Large intestine (tissue), 3 donors: ENCODE results near the gene ZNF143. TPM values are rescaled to one million over a fixed set of nuclear protein-coding genes. Genes with fewer than 3 reads are reported as not detected.
A peak's percentile ranks its signal among the peaks of the same experiment; 100 is the strongest.

ENCODE experiments used
- DNase-seq, 2 donors: peaks; one replicate each; pipeline versions ENCODE4 v3.0.0 to v3.0.0-alpha.2; 2013
- H3K27ac ChIP-seq: one replicate; pipeline ENCODE4 v1.5.1; 2013; ENCODE audit warnings: low read length
- H3K27me3 ChIP-seq: 2 replicates; pipeline ENCODE4 v1.6.1; 2013; ENCODE audit warnings: low read length; ENCODE audit not compliant: control insufficient read depth, insufficient read depth
- H3K36me3 ChIP-seq: 2 replicates; pipeline ENCODE4 v1.6.1; 2013; ENCODE audit warnings: low read length; ENCODE audit not compliant: control insufficient read depth, insufficient read depth
- H3K4me1 ChIP-seq: one replicate; pipeline ENCODE4 v1.6.1; 2013; ENCODE audit warnings: low read length; ENCODE audit not compliant: control insufficient read depth, insufficient read depth
- H3K4me3 ChIP-seq: one replicate; pipeline ENCODE4 v1.5.1; 2013; ENCODE audit warnings: low read length
- H3K9me3 ChIP-seq: one replicate; pipeline ENCODE4 v1.6.1; 2013; ENCODE audit warnings: mild to moderate bottlenecking, low read depth, low read length, moderate library complexity; ENCODE audit not compliant: control insufficient read depth
- WGBS: methylation state at CpG from one replicate; pipeline ENCODE4 v1.1.5; 2013; ENCODE audit warnings: low lambda C conversion rate; ENCODE audit not compliant: insufficient coverage; 5-methylcytosine and 5-hydroxymethylcytosine counted together
- polyA plus RNA-seq: library from polyadenylated mRNA; unstranded; fragments of 120-200 nt; gene quantifications from one replicate; pipeline ENCODE4 v1.2.1, GENCODE V29; 2013

Gene ZNF143
- polyA plus RNA-seq, 1 donor, result 21.2 TPM

DNA sequence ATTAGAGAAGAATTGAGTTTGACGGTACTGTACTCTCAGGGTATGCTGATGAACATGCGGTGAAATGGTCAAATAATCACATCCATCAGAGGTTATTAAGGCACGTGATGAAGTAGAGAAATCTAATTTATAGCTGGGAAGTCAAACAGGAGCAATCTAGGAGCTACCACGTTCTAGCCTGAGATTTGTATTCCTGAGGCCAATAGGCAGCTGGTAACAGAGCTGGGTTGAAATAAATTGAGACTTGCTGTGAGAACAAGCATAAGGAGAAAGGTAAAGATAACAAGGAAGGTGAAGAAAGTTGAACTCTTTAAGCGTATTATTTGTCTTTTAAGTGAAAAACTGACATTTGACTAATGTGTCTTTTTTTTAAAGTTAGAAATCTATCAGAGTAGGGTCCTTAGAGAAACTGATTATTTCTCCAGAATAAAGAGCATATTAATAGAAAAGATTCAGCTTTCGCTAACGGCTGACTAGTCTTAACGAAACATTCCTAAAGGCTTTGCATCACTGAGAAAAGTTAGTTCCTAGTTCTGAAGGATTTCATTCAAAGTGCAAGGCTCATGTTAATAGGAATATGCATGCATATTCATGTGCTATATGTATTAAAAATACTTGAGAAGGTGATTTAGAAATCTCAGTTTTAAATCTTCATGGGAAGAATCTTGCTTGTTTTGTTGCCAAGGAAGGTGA lies 107.5 kb downstream of the ZNF143 start:
- Histone ChIP-seq H3K4me3 (no peak overlapping the region), H3K36me3 (no peaks in the 10 kb centered on the region), H3K4me1 (peaks cover 71% of the 10 kb centered on the region), H3K27me3 (no peaks in the 10 kb centered on the region), H3K27ac (peak overlapping the region; percentile 93), H3K9me3 (no peaks in the 10 kb centered on the region)
- 13% methylated on average over 3 of the region's 8 CpGs for WGBS
- DNase-seq, result peak in 1 of 2 donors; percentile 37

DNA sequence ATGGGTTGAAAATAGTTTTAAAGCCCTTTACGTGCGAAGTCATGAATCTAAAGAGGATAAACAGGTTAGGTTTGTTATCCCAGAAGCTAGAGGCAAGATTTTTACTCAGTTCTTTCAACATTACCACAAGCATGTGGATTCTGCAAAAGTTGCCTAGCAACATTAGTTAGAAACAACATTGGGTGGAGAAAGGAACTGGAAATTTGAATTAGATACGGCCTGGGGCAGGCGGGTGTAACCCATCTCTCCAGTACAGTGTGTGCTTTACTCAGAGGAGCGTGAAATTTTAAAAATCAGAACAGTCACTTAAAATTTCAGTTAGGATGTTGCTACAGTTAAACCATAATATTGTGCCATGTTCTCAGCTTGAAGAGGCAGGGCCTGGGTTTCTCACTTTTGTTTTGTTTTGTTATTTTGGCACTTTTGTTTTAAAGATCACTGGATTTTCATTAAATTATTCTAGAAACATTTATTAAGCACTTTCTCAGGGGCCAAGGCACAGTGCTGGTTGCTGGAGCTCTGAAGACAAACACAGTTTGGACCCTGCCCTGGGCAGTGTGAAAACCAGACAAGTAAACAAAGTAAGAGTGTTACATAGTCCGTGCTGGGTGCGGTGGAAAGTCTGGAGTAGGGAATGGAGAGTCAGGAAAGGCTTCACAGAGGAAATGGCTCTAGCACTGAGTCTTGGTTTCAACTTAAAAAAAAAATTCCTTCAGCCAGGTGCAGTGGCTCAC lies 108.2 kb downstream of the ZNF143 start:
- Histone ChIP-seq H3K9me3 (no peaks in the 10 kb centered on the region), H3K36me3 (no peaks in the 10 kb centered on the region), H3K4me3 (no peak overlapping the region), H3K27me3 (no peaks in the 10 kb centered on the region), H3K4me1 (peaks cover 71% of the 10 kb centered on the region), H3K27ac (peak overlapping the region; percentile 93)
- DNase-seq, result peak; percentile 94 to 96
- WGBS, result 33% methylated on average over 2 of the region's 7 CpGs

DNA sequence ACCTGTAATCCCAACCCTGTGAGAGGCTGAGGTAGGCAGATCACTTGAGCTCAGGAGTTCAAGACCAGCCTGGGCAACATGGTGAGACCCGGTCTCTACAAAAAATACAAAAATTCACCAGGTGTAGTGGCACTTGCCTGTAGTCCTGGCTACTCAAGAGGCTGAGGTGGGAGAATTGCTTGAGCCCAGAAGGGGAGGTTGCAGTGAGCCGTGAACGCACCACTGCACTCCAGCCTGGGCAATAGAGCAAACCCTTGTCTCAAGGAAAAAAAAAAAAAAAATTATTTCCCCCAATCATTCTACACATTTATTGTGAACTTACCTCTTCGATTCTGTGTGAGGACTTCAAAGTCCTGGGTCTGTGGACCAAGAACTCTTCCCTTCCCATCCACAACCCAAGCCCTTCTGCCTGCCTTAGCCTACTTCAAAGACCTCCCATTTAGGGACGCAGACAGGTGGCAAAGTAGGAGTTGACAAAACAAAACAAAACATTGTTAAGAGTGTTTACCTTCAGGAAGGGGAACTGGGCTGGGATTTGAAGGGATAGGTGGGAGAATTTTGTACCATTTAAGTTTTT lies 108.9 kb downstream of the ZNF143 start:
- no CpG with 5 or more reads among the region's 5 CpGs for WGBS
- Histone ChIP-seq H3K9me3 (no peaks in the 10 kb centered on the region), H3K36me3 (no peaks in the 10 kb centered on the region), H3K4me1 (peaks cover 71% of the 10 kb centered on the region), H3K27me3 (no peaks in the 10 kb centered on the region), H3K4me3 (no peak overlapping the region), H3K27ac (peak overlapping the region; percentile 93)
- peak in 1 of 2 donors; percentile 51 for DNase-seq

DNA sequence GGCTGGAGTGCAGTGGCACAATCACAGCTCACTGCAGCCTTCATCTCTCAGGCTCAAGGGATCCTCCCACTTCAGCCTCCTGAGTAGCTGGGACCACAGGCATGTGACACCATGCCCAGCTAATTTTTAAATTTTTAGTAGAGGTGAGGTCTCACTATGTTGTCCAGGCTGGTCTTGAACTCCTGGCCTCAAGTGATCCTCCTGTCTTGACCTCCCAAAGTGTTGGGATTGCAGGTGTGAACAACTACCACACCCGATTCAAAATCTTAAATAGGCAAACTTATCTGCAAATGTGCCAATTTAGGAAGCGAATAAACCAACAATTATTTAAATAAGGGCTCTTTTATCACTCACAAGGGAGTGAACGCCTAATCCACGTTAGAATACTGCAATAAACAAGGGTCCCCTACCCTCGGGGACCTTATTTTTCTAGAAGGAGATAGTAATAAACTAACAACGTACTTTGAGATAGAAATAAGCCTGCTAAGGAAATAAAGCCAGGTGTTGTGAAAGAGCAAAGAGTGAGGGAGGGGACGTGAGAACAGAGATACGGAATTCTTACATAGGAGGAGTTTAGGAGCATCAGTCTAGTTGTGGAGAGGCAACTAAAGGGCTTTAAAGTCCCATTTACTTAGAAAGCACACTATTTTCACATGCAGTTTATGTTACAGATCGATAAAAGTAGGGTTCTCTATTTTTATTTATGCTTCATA lies 109.7 kb downstream of the ZNF143 start:
- Histone ChIP-seq H3K4me1 (peaks cover 65% of the 10 kb centered on the region), H3K27ac (peak overlapping the region; percentile 93), H3K27me3 (no peaks in the 10 kb centered on the region), H3K4me3 (no peak overlapping the region), H3K9me3 (no peaks in the 10 kb centered on the region), H3K36me3 (no peaks in the 10 kb centered on the region)
- 38% methylated on average over 4 of the region's 9 CpGs for WGBS
- peak; percentile 75 to 89 for DNase-seq

DNA sequence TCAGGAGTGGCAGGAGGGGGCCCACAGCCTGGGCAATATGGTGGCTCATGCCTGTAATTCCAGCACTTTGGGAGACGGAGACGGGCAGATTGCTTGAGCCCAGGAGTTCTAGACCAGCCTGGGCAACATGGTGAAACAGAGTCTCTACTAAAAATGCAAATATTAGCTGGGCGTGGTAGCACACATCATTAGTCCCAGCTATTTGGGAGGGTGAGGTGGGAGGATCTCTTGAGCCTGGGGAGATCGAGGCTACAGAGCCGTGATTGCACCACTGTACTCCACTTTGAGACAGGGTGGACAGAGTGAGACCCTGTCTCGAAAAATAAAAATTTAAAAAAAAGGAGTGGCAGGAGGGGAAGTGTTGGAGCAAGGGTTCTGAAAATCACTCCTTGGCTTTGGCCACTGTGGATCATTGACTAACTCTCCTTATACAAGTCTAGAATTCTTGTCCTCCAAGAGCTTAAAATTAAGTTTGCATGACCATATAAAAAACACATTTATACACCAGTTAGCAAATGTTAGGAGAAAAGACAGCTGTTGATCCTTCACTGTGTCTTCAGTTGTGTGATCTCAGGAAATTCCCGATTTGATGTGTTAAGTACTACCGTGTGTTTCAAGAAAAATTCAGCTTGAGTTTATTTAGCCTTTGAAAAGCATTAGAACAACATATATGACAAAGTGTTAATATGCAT lies 110.4 kb downstream of the ZNF143 start:
- H3K27ac ChIP-seq, result peak overlapping the region; percentile 93
- H3K4me3 ChIP-seq, result no peak overlapping the region
- no peaks in the 10 kb centered on the region for H3K9me3 ChIP-seq
- no peak for DNase-seq
- H3K36me3 ChIP-seq, result no peaks in the 10 kb centered on the region
- 100% methylated on average over 1 of the region's 8 CpGs for WGBS
- H3K4me1 ChIP-seq, result peaks cover 58% of the 10 kb centered on the region
- H3K27me3 ChIP-seq, result no peaks in the 10 kb centered on the region

DNA sequence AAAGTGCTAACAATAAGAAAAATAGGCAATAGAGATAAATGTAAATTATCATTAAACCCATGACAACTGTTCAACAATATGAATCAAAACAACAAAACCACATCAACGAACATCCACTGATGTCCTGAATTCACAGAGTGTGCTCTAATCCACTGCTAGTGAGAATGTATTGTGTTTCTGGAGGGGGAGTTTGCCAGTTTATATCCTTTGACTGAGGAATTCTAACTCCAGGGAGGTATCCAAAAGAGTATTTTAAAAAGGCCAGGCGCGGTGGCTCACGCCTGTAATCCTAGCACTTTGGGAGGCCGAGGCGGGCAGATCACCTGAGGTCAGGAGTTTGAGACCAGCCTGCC lies 110.9 kb downstream of the ZNF143 start:
- no CpG with 5 or more reads among the region's 6 CpGs for WGBS
- peak overlapping the region; percentile 93 for H3K27ac ChIP-seq
- no peaks in the 10 kb centered on the region for H3K9me3 ChIP-seq
- H3K36me3 ChIP-seq, result no peaks in the 10 kb centered on the region
- H3K4me3 ChIP-seq, result no peak overlapping the region
- DNase-seq, result no peak
- peaks cover 54% of the 10 kb centered on the region for H3K4me1 ChIP-seq
- no peaks in the 10 kb centered on the region for H3K27me3 ChIP-seq

DNA sequence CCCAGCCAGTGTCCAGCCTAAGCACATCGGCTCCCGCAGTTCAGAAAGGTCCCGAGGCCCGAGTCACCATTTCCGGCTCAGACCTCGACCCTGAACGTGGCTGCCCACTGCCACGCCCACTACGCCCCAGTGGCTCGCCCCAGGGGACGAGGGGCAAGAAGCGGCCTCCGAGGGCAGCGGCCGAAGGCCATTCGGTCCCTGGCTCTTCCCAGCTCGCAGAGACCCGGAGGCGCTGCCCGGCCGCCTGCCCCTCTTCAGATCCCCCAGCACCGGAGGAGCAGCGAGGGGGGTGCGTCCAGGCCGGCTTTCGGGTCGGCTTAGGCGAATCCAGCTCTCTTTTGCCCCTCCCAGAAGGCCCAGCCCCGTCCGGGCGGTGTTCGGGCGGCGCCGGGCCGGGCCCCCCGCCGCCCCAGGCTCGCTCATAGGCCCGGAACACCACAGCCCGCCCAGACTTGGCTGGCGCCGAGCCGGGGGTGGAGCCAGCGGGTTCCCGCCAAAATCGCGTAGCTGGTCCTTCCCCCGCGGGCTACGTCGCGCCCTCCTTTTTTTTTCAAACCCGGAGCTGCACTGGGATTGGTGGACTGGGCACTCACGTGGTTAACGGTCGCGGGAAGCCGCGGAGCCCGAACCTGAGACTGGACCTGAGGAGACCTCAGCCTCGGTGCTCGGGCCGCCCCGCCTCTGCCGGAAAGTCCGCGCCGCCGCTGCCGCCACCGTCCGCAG lies 112.4 kb downstream of the ZNF143 start, which contains the start of gene WEE1:
WEE1 (plus strand) TSS at position 619 of the 723 bp plus-strand sequence. CDS start 264 bp downstream, outside the sequence.
- DNase-seq, result peak; percentile 98 to 100
- Histone ChIP-seq H3K27me3 (no peaks in the 10 kb centered on the region), H3K9me3 (no peaks in the 10 kb centered on the region), H3K4me3 (peak within 1 kb of the TSS; percentile 92), H3K4me1 (peaks cover 39% of the 10 kb centered on the region), H3K36me3 (no peaks in the 10 kb centered on the region), H3K27ac (peak within 1 kb of the TSS; percentile 99)
- no CpG with 5 or more reads among the region's 73 CpGs for WGBS

DNA sequence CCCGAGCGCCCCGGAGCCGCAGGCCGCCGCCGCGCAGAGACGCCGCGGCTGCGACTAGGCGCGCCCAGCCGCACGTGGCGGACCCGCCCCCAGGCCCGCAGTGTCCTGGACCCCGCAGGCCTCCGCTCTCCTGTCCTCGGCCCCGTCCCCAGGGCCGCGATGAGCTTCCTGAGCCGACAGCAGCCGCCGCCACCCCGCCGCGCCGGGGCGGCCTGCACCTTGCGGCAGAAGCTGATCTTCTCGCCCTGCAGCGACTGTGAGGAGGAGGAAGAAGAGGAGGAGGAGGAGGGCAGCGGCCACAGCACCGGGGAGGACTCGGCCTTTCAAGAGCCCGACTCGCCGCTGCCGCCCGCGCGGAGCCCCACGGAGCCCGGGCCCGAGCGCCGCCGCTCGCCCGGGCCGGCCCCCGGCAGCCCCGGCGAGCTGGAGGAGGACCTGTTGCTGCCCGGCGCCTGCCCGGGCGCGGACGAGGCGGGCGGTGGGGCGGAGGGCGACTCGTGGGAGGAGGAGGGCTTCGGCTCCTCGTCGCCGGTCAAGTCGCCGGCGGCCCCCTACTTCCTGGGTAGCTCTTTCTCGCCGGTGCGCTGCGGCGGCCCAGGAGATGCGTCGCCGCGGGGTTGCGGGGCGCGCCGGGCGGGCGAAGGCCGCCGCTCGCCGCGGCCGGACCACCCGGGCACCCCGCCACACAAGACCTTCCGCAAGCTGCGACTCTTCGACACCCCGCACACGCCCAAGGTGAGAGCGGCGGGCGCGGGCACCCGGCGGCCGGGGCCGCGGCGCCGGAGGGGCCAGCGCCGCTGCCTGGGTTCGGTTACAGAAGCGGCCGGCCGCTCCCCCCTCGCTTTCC lies 113.2 kb downstream of the ZNF143 start:
- peaks cover 31% of the 10 kb centered on the region for H3K4me1 ChIP-seq

More for the DNA sequence above, 113.2 kb downstream of the ZNF143 start:
- peak in 1 of 2 donors; percentile 41 for DNase-seq
- no peaks in the 10 kb centered on the region for H3K27me3 ChIP-seq
- H3K27ac ChIP-seq, result peak overlapping the region; percentile 98
- WGBS, result no CpG with 5 or more reads among the region's 122 CpGs
- no peaks in the 10 kb centered on the region for H3K36me3 ChIP-seq
- peak overlapping the region; percentile 92 for H3K4me3 ChIP-seq
- no peaks in the 10 kb centered on the region for H3K9me3 ChIP-seq
